GM19025 (cell line): Measurements from ENCODE around the gene LEMD3.
"Not testable (repeated sequence)": the region's sequence is repeated elsewhere in the genome, so short reads cannot be mapped to it uniquely, and the experiment has no call there.

Experiments
- ATAC-seq: cut with Tn5 transposase; IDR thresholded peaks from one replicate; pipeline ENCODE4 v1.9.1; 2021; ENCODE audit warnings: mild to moderate bottlenecking, low read depth, moderate library complexity; ENCODE audit not compliant: unreplicated experiment

LEMD3 gene

GRCh38 chr12:65276916-65277530, 107.6 kb downstream of the LEMD3 start:
- ATAC-seq, result no peak

GRCh38 chr12:65277994-65278575, 108.7 kb downstream of the LEMD3 start:
- ATAC-seq, result no peak

GRCh38 chr12:65278576-65279368, 109.4 kb downstream of the LEMD3 start, which contains the start of gene MSRB3:
TSS of gene MSRB3 (plus strand) at chr12:65278683. CDS start at chr12:65308580, 29,897 bp downstream.
- peak; percentile 67 for ATAC-seq

GRCh38 chr12:65279369-65280112, 110.2 kb downstream of the LEMD3 start:
- peak; percentile 47 for ATAC-seq

GRCh38 chr12:65280306-65280705, 110.9 kb downstream of the LEMD3 start:
- no peak for ATAC-seq

- no peak for ATAC-seq
Measured at GRCh38 chr12:65282840-65283239, 113.5 kb downstream of the LEMD3 start.

GRCh38 chr12:65285532-65285931, 116.1 kb downstream of the LEMD3 start:
- ATAC-seq, result not testable (repeated sequence)

GRCh38 chr12:65287426-65287825, 118.0 kb downstream of the LEMD3 start:
- ATAC-seq, result no peak

- ATAC-seq, result no peak
Measured at GRCh38 chr12:65292241-65292640, 122.9 kb downstream of the LEMD3 start.

- ATAC-seq, result no peak
Measured at GRCh38 chr12:65293735-65294134, 124.4 kb downstream of the LEMD3 start.

- no peak for ATAC-seq
Measured at GRCh38 chr12:65294641-65295262, 125.4 kb downstream of the LEMD3 start.

GRCh38 chr12:65296508-65297265, 127.3 kb downstream of the LEMD3 start:
- ATAC-seq, result no peak
